Natural killer cell treated with Interleukin-12 subunit alpha and Interleukin-12 subunit beta and Interleukin-15 and Interleukin-18, amount 100 ng/mL, for 72 hours (primary cell): ENCODE data around the gene KCNN4. TPM values are rescaled to one million over a fixed set of nuclear protein-coding genes. Genes with fewer than 3 reads are reported as not detected.

Source experiments
- ATAC-seq, 2 donors: fragments of 150-1000 bp; cut with Tn5 transposase in 1 of 2; sonication (Bioruptor Pico), chemical (Tn5 transposase) in 1 of 2; 2 replicates each; pipeline ENCODE4 v1.10.0; 2021
- DNase-seq: peaks from one replicate; pipeline ENCODE4 v3.0.0; 2022; ENCODE audit warnings: low spot score
- H3K27ac Mint-ChIP-seq, 2 donors: 1 replicate in 1 of 2; 2 replicates in 1 of 2; pipeline ENCODE4 v1.8.0; 2022; ENCODE audit warnings: mixed read lengths in 2 of 2, mild to moderate bottlenecking in 1 of 2, moderate library complexity in 1 of 2
- H3K27me3 Mint-ChIP-seq, 2 donors: 1 replicate in 1 of 2; 2 replicates in 1 of 2; pipeline ENCODE4 v1.8.0; 2022; ENCODE audit warnings: mixed read lengths in 2 of 2
- H3K36me3 Mint-ChIP-seq: one replicate; pipeline ENCODE4 v1.8.0; 2022; ENCODE audit warnings: mixed read lengths
- H3K4me1 Mint-ChIP-seq, 2 donors: 1 replicate in 1 of 2; 2 replicates in 1 of 2; pipeline ENCODE4 v1.8.0; 2022; ENCODE audit warnings: low read depth in 2 of 2, mixed read lengths in 2 of 2, mild to moderate bottlenecking in 1 of 2
- H3K4me3 Mint-ChIP-seq: one replicate; pipeline ENCODE4 v1.8.0; 2022; ENCODE audit warnings: mixed read lengths
- H3K9me3 Mint-ChIP-seq: 2 replicates; pipeline ENCODE4 v1.8.0; 2022; ENCODE audit warnings: mixed read lengths
- total RNA-seq, 2 donors: library from RNA; stranded (reverse); gene quantifications; one replicate each; pipeline ENCODE4 v1.2.3, GENCODE V29; 2022

The KCNN4 gene
- total RNA-seq, 2 donors from 2014 or later, result 99.4 to 107 TPM

DNA sequence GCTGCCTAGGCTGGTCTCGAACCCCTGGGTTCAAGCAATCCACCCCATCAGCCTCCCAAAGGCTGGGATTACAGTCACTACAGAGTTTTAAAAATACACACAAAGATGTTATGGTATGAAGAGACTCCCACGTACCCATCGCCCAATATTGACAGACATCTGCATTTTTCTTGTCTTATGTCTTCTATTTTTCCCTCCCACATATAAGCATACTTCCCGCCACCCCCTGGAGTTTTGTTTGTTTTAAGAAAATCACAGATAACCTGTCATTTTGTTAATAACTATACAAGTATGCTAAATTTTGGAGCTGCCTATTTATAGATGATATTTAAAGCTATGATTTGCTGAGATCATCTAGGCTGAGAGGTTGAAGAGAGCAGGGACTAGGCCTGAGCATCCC is 19.8 kb downstream of the KCNN4 start:
- ATAC-seq (no peak), DNase-seq (no peak)
- Mint-ChIP-seq H3K36me3 (peaks cover 10% of the 10 kb centered on the region), H3K27me3 (no peaks in the 10 kb centered on the region), H3K9me3 (no peaks in the 10 kb centered on the region), H3K4me3 (no peak overlapping the region), H3K27ac (peak overlapping the region in 1 of 2 donors; percentile 21), H3K4me1 (peaks cover 61 to 74% of the 10 kb centered on the region in 2 donors)

DNA sequence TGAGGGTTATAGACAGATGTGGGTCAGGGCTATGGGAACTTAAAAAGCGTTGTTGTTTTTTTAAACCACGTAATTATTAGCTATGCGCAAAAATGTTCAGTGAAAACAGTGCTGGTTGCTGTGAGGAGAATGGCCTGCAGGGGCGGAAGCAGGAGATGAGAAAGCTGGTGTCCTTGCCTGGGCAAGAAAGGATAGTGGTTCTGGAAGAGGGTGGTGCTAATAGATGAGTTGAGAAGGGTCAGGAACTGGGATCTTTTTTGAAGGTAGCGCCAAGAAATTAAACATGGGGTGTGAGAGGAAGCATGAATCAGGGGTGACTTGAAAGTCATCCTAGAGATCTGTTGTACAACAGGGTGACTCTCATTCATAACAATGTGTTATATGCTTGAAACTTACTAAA is 21.3 kb downstream of the KCNN4 start:
- ATAC-seq (no peak), DNase-seq (no peak)
- Mint-ChIP-seq H3K4me3 (peak overlapping the region; percentile 15), H3K36me3 (peaks cover 5% of the 10 kb centered on the region), H3K27me3 (no peaks in the 10 kb centered on the region), H3K9me3 (no peaks in the 10 kb centered on the region), H3K27ac (peak overlapping the region; percentile 1 to 6), H3K4me1 (peaks cover 59 to 72% of the 10 kb centered on the region in 2 donors)

DNA sequence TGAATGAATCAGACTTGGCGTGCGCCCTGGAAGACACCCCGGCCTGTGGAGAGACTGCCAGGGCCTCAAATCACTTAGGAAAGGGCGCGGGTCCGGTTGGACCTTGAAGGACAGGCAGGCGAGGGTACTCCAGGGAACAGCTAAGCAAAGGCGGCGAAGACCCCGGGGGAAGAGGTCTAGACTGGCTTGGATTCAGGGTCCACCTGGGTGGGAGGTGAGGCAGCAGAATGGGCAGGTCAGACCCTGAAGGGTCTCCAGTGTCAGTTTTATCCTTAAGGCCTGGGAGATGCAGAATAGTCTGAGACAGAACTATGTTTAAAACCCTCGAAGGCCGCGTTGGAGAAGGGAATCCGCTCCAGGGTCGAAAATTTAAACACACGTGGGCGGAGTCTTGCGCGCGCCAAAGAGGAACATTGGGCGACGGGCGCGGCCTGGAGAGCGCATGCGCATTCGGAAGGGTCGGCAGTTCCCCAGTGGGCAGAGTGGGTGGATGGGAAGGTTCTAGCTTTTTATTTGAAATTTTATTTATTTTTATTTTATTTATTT is 25.4 kb downstream of the KCNN4 start:
- peaks cover 16% of the 10 kb centered on the region for H3K36me3 Mint-ChIP-seq
- H3K9me3 Mint-ChIP-seq, result no peaks in the 10 kb centered on the region
- H3K27ac Mint-ChIP-seq, result peak overlapping the region; percentile 93 to 100
- ATAC-seq (peak in 1 of 2 donors; percentile 8), DNase-seq (peak; percentile 86)
- peaks cover 65 to 83% of the 10 kb centered on the region in 2 donors for H3K4me1 Mint-ChIP-seq
- peak overlapping the region; percentile 98 for H3K4me3 Mint-ChIP-seq
- H3K27me3 Mint-ChIP-seq, result no peaks in the 10 kb centered on the region

DNA sequence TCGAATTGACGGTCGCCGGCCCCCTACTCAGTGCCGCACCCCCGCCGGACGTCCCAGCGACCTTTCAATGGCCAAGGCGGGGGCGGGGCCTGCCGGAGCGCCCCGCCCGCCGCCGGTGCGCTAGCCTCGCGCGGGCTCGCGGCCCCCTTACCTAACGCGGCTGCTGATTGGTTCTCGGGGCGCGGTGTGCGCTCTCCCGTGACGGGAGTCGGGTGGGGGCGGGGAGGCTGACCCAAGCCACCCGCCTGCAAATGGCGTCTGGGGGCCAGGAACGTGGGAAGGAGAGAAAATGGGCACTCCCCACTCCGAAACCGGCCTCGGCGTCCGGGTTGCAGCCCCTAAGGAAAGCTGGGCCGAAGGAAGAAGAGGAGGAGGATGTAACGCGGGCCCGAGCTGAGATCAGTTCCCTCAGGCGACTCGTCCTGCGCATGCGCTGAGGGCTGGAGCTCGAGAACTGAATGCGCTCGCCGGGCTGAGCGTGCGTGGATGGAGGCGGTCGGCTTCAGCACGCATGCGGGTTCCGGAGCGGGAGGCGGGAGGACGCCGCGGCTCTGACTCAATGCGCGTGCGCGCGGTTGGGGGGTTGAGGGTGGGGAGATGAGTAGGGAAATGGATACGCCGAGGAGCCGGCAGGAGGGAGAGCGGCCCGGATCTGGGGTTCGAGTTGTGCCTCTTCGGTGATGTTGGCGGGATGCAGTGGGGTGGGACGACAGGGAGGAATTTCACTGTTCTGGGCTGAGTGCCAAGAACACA is 26.1 kb downstream of the KCNN4 start, which contains the start of gene SMG9:
SMG9 (minus strand) TSS at position 460 of the 753 bp plus-strand sequence. CDS start 4,221 bp downstream, outside the sequence.
- peak; percentile 99 for DNase-seq
- peaks cover 71 to 87% of the 10 kb centered on the region in 2 donors for H3K4me1 Mint-ChIP-seq
- ATAC-seq, result peak; percentile 88 to 91
- H3K27me3 Mint-ChIP-seq, result no peaks in the 10 kb centered on the region
- H3K27ac Mint-ChIP-seq, result peak within 1 kb of the TSS; percentile 93 to 100
- H3K9me3 Mint-ChIP-seq, result no peaks in the 10 kb centered on the region
- peaks cover 22% of the 10 kb centered on the region for H3K36me3 Mint-ChIP-seq
- H3K4me3 Mint-ChIP-seq, result peak within 1 kb of the TSS; percentile 98

- peak overlapping the region; percentile 98 for H3K4me3 Mint-ChIP-seq
- H3K27ac Mint-ChIP-seq, result peak overlapping the region; percentile 93 to 100
- no peak for ATAC-seq
- H3K36me3 Mint-ChIP-seq, result peaks cover 24% of the 10 kb centered on the region
- no peak for DNase-seq
- no peaks in the 10 kb centered on the region for H3K27me3 Mint-ChIP-seq
- H3K4me1 Mint-ChIP-seq, result peaks cover 70 to 83% of the 10 kb centered on the region in 2 donors
- no peaks in the 10 kb centered on the region for H3K9me3 Mint-ChIP-seq
These were observed 26.6 kb downstream of the KCNN4 start for GRCh38 chr19:43754253-43754502.

DNA sequence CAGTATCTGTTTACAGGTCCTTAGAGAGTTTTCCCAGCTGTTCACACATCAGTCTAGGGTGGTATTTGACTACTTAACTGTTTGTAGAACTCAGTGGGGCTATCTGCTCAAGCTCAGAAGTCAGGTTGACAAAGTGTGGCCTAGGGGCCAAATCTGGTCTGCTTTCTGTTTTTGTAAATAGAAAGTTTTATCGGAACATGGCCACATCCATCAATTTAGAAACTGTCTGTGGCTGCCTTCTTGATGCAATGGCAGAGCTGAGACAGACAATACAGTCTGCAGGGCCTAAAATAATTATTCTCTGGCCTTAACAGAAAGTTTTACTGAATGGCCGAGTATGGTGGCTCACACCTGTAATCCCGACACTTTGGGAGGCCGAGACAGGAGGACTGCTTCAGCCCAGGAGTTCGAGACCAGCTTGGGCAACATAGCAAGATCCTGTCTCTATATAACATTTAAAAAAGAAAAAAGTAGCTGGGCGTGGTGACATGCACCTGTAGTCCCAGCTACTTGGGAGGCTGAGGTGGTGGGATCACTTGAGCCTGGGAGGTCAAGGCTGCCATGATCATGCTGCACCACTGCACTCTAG is 28.4 kb downstream of the KCNN4 start:
- H3K4me1 Mint-ChIP-seq, result peaks cover 70 to 83% of the 10 kb centered on the region in 2 donors
- H3K36me3 Mint-ChIP-seq, result peaks cover 38% of the 10 kb centered on the region
- peak overlapping the region; percentile 98 for H3K4me3 Mint-ChIP-seq

GRCh38 chr19:43751466-43752220 is 29.1 kb downstream of the KCNN4 start:
- peak overlapping the region; percentile 98 for H3K4me3 Mint-ChIP-seq
- H3K4me1 Mint-ChIP-seq, result peaks cover 69 to 78% of the 10 kb centered on the region in 2 donors
- no peaks in the 10 kb centered on the region for H3K9me3 Mint-ChIP-seq
- H3K27ac Mint-ChIP-seq, result peak overlapping the region; percentile 93 to 100
- H3K36me3 Mint-ChIP-seq, result peaks cover 39% of the 10 kb centered on the region
- ATAC-seq (peak in 1 of 2 donors; percentile 15), DNase-seq (no peak)
- no peaks in the 10 kb centered on the region for H3K27me3 Mint-ChIP-seq

More for the DNA sequence above, 28.4 kb downstream of the KCNN4 start:
- DNase-seq (peak; percentile 74), ATAC-seq (peak; percentile 25 to 35)
- H3K27ac Mint-ChIP-seq, result peak overlapping the region; percentile 93 to 100
- no peaks in the 10 kb centered on the region for H3K27me3 Mint-ChIP-seq
- no peaks in the 10 kb centered on the region for H3K9me3 Mint-ChIP-seq

- ATAC-seq (no peak), DNase-seq (no peak)
- H3K36me3 Mint-ChIP-seq, result peaks cover 40% of the 10 kb centered on the region
- peak overlapping the region; percentile 36 for H3K4me3 Mint-ChIP-seq
- no peaks in the 10 kb centered on the region for H3K9me3 Mint-ChIP-seq
- peak overlapping the region; percentile 93 to 100 for H3K27ac Mint-ChIP-seq
- H3K4me1 Mint-ChIP-seq, result peaks cover 62 to 70% of the 10 kb centered on the region in 2 donors
- H3K27me3 Mint-ChIP-seq, result no peaks in the 10 kb centered on the region
These were observed 30.9 kb downstream of the KCNN4 start for GRCh38 chr19:43749898-43750297.

- Mint-ChIP-seq H3K4me1 (peaks cover 58 to 65% of the 10 kb centered on the region in 2 donors), H3K4me3 (peak overlapping the region; percentile 51), H3K27me3 (no peaks in the 10 kb centered on the region), H3K27ac (peak overlapping the region; percentile 93 to 100), H3K36me3 (peaks cover 42% of the 10 kb centered on the region), H3K9me3 (no peaks in the 10 kb centered on the region)
- no peak for DNase-seq
- no peak for ATAC-seq
These were observed 31.6 kb downstream of the KCNN4 start for GRCh38 chr19:43749152-43749551.

DNA sequence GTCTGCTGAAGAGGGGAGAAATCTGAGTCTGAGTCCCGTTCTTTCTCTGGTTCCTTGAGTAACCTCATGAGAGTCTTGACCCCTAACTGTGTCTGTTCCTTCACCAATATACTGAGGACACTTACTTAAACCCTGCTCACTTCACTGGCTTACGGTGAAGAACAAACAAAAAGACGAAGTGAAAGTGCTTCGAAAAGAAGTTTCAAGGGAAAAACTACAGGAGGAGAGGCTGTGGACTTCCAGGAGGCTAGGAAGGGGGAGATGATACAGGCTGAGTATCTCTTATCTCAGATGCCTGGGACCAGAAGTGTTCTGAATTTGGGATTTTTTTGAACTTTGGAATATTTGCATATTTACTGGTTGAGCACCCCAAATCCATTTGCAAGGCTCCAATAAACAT is 32.1 kb downstream of the KCNN4 start:
- Mint-ChIP-seq H3K4me1 (peaks cover 54 to 61% of the 10 kb centered on the region in 2 donors), H3K27me3 (no peaks in the 10 kb centered on the region), H3K27ac (peak overlapping the region; percentile 93 to 100), H3K4me3 (peak overlapping the region; percentile 51), H3K36me3 (peaks cover 47% of the 10 kb centered on the region), H3K9me3 (no peaks in the 10 kb centered on the region)
- DNase-seq (no peak), ATAC-seq (no peak)

- H3K27ac Mint-ChIP-seq, result peak overlapping the region; percentile 93 to 100
- peak overlapping the region; percentile 54 for H3K4me3 Mint-ChIP-seq
- peaks cover 47% of the 10 kb centered on the region for H3K36me3 Mint-ChIP-seq
- ATAC-seq (no peak), DNase-seq (no peak)
- H3K9me3 Mint-ChIP-seq, result no peaks in the 10 kb centered on the region
- H3K4me1 Mint-ChIP-seq, result peaks cover 54 to 60% of the 10 kb centered on the region in 2 donors
- no peaks in the 10 kb centered on the region for H3K27me3 Mint-ChIP-seq
These were observed 32.6 kb downstream of the KCNN4 start for GRCh38 chr19:43748205-43748594.

DNA sequence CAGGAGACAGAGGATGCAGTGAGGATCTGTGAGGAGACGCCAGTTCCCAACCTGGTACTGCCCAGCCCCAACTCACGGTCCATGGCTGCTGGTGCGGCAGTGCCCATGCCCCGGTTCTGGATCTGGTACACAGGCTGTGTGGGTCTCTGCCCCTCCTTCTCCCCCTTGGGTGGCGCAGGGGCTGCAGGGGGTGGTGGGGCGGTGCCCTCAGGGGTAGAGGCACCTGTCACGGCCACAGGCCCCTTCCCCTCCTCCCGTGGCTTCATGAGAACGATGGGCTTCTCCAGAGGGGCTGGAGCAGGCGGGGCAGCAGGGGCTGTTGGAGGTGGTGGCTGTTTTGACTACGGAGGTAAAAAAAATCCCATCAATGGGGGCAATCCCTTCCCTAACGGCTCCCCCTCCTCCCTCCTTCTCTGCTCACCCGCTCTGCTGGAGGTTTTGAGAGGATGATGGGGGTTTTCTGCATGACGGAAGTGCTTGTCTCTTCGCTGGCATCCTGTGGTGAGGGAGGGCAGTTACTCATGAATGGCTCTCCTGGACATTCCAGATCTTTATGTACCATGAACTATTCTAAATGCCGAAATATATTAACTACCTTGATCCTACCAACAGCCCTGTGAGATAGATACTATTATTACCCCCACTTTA is 33.1 kb downstream of the KCNN4 start:
- Mint-ChIP-seq H3K4me3 (peak overlapping the region; percentile 54), H3K36me3 (peaks cover 51% of the 10 kb centered on the region), H3K27ac (peak overlapping the region; percentile 93 to 100), H3K9me3 (no peaks in the 10 kb centered on the region), H3K4me1 (peaks cover 49 to 55% of the 10 kb centered on the region in 2 donors), H3K27me3 (no peaks in the 10 kb centered on the region)
- DNase-seq (no peak), ATAC-seq (peak in 1 of 2 donors; percentile 37)

GRCh38 chr19:43743059-43743458 is 37.7 kb downstream of the KCNN4 start:
- Mint-ChIP-seq H3K4me3 (no peak overlapping the region), H3K4me1 (peaks cover 19 to 20% of the 10 kb centered on the region in 2 donors), H3K9me3 (no peaks in the 10 kb centered on the region), H3K27ac (peak overlapping the region; percentile 39 to 50), H3K27me3 (no peaks in the 10 kb centered on the region), H3K36me3 (peaks cover 38% of the 10 kb centered on the region)
- no peak for ATAC-seq
- no peak for DNase-seq
